NCI-H2227 (cell line): ENCODE measurements around the gene RAB11FIP5.
"Not testable (repeated sequence)": the region's sequence is repeated elsewhere in the genome, so short reads cannot be mapped to it uniquely, and the experiment has no call there.

Source experiments
- DNase-seq: peaks from one replicate; lab custom pipeline; 2025; ENCODE audit not compliant: unreplicated experiment; lab: John Stamatoyannopoulos, UW

Gene RAB11FIP5

GRCh38 chr2:73110168-73111072 is 2.3 kb downstream of the RAB11FIP5 start:
- no peak for DNase-seq

GRCh38 chr2:73109431-73110167 is 3.1 kb downstream of the RAB11FIP5 start:
- no peak for DNase-seq

- no peak for DNase-seq
Observed at GRCh38 chr2:73107211-73107926, 5.4 kb downstream of the RAB11FIP5 start.

GRCh38 chr2:73106791-73107190 is 6.0 kb downstream of the RAB11FIP5 start:
- DNase-seq, result no peak

- no peak for DNase-seq
Observed at GRCh38 chr2:73105511-73105971, 7.2 kb downstream of the RAB11FIP5 start.

GRCh38 chr2:73104933-73105332 is 7.8 kb downstream of the RAB11FIP5 start:
- DNase-seq, result no peak

- no peak for DNase-seq
Observed at GRCh38 chr2:73103018-73103542, 9.7 kb downstream of the RAB11FIP5 start.

- DNase-seq, result no peak
Observed at GRCh38 chr2:73101626-73102256, 11.0 kb downstream of the RAB11FIP5 start.

- DNase-seq, result no peak
Observed at GRCh38 chr2:73100956-73101355, 11.8 kb downstream of the RAB11FIP5 start.

GRCh38 chr2:73099486-73099885 is 13.3 kb downstream of the RAB11FIP5 start:
- DNase-seq, result no peak

- no peak for DNase-seq
Observed at GRCh38 chr2:73095910-73096309, 16.8 kb downstream of the RAB11FIP5 start.

- DNase-seq, result not testable (repeated sequence)
Observed at GRCh38 chr2:73093601-73094218, 19.0 kb downstream of the RAB11FIP5 start.

GRCh38 chr2:73092146-73092783 is 20.5 kb downstream of the RAB11FIP5 start:
- no peak for DNase-seq

- no peak for DNase-seq
Observed at GRCh38 chr2:73091696-73092095, 21.1 kb downstream of the RAB11FIP5 start.

- no peak for DNase-seq
Observed at GRCh38 chr2:73091164-73091563, 21.6 kb downstream of the RAB11FIP5 start.

GRCh38 chr2:73089270-73090030 is 23.3 kb downstream of the RAB11FIP5 start:
- no peak for DNase-seq

GRCh38 chr2:73088703-73089102 is 24.0 kb downstream of the RAB11FIP5 start:
- DNase-seq, result no peak

GRCh38 chr2:73088211-73088610 is 24.5 kb downstream of the RAB11FIP5 start:
- DNase-seq, result no peak

GRCh38 chr2:73087311-73087710 is 25.4 kb downstream of the RAB11FIP5 start:
- DNase-seq, result no peak
